Adrenal gland (tissue), 12 donors: ENCODE results near the gene TFEB. TPM values are rescaled to one million over a fixed set of nuclear protein-coding genes. Genes with fewer than 3 reads are reported as not detected.
"Not testable (repeated sequence)": the region's sequence is repeated elsewhere in the genome, so short reads cannot be mapped to it uniquely, and the experiment has no call there.

Experiments used
- DNase-seq, 7 donors: peaks; one replicate each; pipeline ENCODE4 v3.0.0-alpha.2; 2019 to 2020
- H3K27ac ChIP-seq, 5 donors: fragments of 200-600 bp; sonication (generic) in 4 of 5; 1 replicate in 3 of 5; 2 replicates in 2 of 5; pipeline versions ENCODE4 v1.5.1 to v1.8.0; 2016 to 2020; ENCODE audit warnings: mild to moderate bottlenecking in 1 of 5
- H3K27me3 ChIP-seq: fragments of 200-600 bp; 2 replicates; pipeline ENCODE4 v1.8.0; 2021
- H3K36me3 ChIP-seq, 2 donors: fragments of 200-600 bp; replicated peaks in 1 of 2; 1 replicate in 1 of 2; 2 replicates in 1 of 2; pipeline versions ENCODE4 v1.5.1 to v1.8.0; 2018 to 2022
- H3K4me1 ChIP-seq, 2 donors: fragments of 200-600 bp; replicated peaks in 1 of 2; 1 replicate in 1 of 2; 2 replicates in 1 of 2; pipeline versions ENCODE4 v1.5.1 to v1.8.0; 2018 to 2021
- H3K4me3 ChIP-seq, 4 donors: fragments of 200-600 bp; sonication (generic) in 3 of 4; one replicate each; pipeline ENCODE4 v1.5.1; 2016 to 2018
- H3K9me3 ChIP-seq, 3 donors: fragments of 200-600 bp; sonication (generic) in 1 of 3; replicated peaks in 1 of 3; 1 replicate in 2 of 3; 2 replicates in 1 of 3; pipeline versions ENCODE4 v1.5.1 to v1.8.0; 2016 to 2021
- POLR2A ChIP-seq, 2 donors: fragments of 450-650 bp; IDR thresholded peaks; one replicate each; pipeline ENCODE4 v1.6.1; 2017; ENCODE audit warnings: antibody characterized with exemption in 2 of 2, mild to moderate bottlenecking in 2 of 2, moderate library complexity in 1 of 2
- WGBS, 4 donors: extraction: QIAGEN DNeasy Blood & Tissue Kit in 2 of 4; methylation state at CpG; one replicate each; pipeline versions ENCODE4 v1.1.5 to v1.1.7; 2013 to 2017; 5-methylcytosine and 5-hydroxymethylcytosine counted together
- intact Hi-C, 2 donors: fragments of 100-400 bp; cut with DNase I; formaldehyde crosslinking; loops; one replicate each; pipeline versions ENCODE4 v1.14.1 to v1.15.0; 2022 to 2023
- polyA plus RNA-seq, 3 donors: library from polyadenylated mRNA; stranded (reverse); fragments of 200-250 nt in 2 of 3; fragments of 350-450 nt in 1 of 3; fragmentation: Illumina TruSeq in 1 of 3; extraction: RNeasy Lipid Tissue Mini Kit (QIAGEN cat#74804) in 1 of 3; gene quantifications; one replicate each; pipeline ENCODE4 v1.2.3, GENCODE V29; 2013 to 2014
- total RNA-seq, 9 donors: library from RNA; depleted of rRNA in 4 of 9; stranded (reverse); fragments of >200 nt in 4 of 9; fragments of 120-200 nt in 1 of 9; fragmentation: NEBNext Ultra II Directional in 1 of 9; extraction: Animal tissue kit (Norgen Biotek cat#: 25700) in 1 of 9; gene quantifications; one replicate each; pipeline versions ENCODE4 v1.1.0 to v1.2.4, GENCODE V29; 2013 to 2023
- TF ChIP-seq, protein P1 (sequence below), 6 experiments: fragments of 450-650 bp in 4 of 6; fragments of 200-600 bp in 2 of 6; sonication (generic) in 1 of 6; IDR thresholded peaks; 1 replicate in 5 of 6; 2 replicates in 1 of 6; pipeline versions ENCODE4 v1.5.1 to v1.8.0; 2016 to 2021; ENCODE audit warnings: antibody characterized with exemption in 6 of 6, mild to moderate bottlenecking in 2 of 6, moderate library complexity in 1 of 6
- donor health status: healthy with polysubstance abuse.
- donor health status: Bipolar disorder and iron deficiency.
- donor health status: DM: yes; HTN: yes; CAD: no.
- donor health status: DM: no; HTN: no; CAD: no.
- donor health status: DM: no; HTN: no; CAD: no.
- donor health status: DM: yes; HTN: yes; CAD: no.

The TFEB gene
- total and polyA plus RNA-seq, 12 donors: 2.1 to 47.2 (median 20.2) TPM

DNA sequence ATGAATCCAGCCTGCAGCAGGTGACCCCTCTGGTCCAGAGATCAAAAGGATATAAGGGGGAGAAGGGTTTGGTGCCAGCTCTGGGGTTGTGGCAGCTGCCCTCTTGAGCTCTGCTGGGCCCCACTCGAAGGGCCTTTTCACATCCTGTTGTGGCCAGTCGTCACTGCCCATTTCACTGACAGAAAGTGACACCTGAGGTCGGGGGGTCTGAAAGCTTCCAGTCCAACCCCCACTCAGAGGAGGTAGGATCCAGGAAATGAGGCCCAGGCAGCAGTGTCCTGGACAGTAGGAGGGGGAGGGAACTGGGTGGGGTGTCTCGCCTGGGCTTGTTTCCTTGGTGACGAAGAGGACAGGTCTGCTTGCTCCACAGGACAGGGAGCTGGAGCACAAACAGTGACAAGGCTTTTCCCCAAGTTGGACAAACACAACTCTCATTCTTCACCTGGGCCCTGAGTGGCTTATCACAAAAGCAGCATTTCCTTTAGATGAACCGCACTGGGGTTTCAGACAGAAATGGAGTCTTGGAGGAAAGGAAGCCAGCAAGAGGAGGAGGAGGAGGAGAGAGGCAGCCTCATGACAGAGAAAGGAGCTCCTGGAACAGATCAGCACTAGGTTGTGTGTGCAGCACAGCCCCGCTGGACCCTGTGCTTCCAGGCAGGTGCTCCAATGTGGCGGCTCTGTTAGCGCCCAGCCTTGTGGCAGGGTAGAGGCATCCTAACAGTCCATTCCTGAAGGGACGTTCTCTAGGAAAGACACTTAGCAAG, 33.3 kb upstream of the TFEB start:
- Histone ChIP-seq H3K4me1 (peaks cover 0 to 10% of the 10 kb centered on the region in 2 donors), H3K36me3 (peaks cover 0 to 40% of the 10 kb centered on the region in 2 donors), H3K9me3 (no peaks in the 10 kb centered on the region), H3K27ac (no peak overlapping the region), H3K4me3 (no peak overlapping the region), H3K27me3 (no peaks in the 10 kb centered on the region)
- WGBS, 4 donors: 78 to 79% (median 79%) methylated on average over 8 to 10 of the region's 10 CpGs
- DNase-seq: peak in 1 of 7 donors; percentile 63
- intact Hi-C loops: no loop called here
- TF ChIP-seq, protein P1, sequence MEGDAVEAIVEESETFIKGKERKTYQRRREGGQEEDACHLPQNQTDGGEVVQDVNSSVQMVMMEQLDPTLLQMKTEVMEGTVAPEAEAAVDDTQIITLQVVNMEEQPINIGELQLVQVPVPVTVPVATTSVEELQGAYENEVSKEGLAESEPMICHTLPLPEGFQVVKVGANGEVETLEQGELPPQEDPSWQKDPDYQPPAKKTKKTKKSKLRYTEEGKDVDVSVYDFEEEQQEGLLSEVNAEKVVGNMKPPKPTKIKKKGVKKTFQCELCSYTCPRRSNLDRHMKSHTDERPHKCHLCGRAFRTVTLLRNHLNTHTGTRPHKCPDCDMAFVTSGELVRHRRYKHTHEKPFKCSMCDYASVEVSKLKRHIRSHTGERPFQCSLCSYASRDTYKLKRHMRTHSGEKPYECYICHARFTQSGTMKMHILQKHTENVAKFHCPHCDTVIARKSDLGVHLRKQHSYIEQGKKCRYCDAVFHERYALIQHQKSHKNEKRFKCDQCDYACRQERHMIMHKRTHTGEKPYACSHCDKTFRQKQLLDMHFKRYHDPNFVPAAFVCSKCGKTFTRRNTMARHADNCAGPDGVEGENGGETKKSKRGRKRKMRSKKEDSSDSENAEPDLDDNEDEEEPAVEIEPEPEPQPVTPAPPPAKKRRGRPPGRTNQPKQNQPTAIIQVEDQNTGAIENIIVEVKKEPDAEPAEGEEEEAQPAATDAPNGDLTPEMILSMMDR (IDR thresholded peaks at IDR 0.05): no peak
- TF ChIP-seq POLR2A (IDR thresholded peaks at IDR 0.05): no peak

DNA sequence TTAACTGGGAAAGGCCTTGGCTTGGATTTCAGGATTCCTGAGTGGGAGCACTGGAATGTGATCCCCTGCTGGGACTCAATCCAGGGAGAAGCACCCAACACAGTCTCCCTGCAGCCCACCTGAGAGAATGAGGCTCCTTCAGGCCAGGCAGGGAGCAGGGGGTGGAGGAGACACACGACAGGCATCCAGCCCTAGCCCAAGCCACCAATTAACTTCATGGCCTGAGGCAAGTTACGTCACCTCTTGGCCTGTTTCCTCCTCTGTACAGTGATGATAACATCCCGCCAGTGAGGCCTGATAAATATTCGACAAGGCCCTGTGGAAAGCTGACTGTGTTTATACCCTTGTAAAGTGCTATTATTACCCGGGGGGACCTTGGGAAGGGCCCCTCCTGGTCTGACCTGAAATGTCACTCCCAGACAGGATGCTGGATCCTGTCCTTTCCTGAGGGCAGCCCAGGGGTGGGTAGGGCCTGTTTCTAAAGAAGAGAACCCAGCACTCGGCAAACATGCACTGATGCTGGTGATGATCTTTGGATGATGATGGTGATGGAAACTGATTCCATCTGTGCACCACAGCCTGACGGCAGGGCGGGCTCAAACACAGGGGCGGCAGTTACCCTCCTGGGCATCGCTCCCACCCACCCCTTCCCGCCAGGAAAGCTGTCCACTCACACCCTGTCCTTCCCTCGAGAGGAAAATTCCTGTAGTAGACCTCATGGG, 31.9 kb upstream of the TFEB start:
- H3K9me3 ChIP-seq: no peaks in the 10 kb centered on the region
- H3K4me3 ChIP-seq: no peak overlapping the region
- DNase-seq: peak; percentile 81 to 96 (median 87)
- H3K27ac ChIP-seq: peak overlapping the region in 4 of 5 donors; percentile 43 to 82 (median 63)
- 36 to 56% (median 43%) methylated on average over 8 to 12 of the region's 12 CpGs for WGBS, 4 donors
- intact Hi-C loops: no loop called here
- H3K4me1 ChIP-seq: peaks cover 0 to 10% of the 10 kb centered on the region in 2 donors
- no peaks in the 10 kb centered on the region for H3K27me3 ChIP-seq
- TF ChIP-seq, protein P1 (IDR thresholded peaks at IDR 0.05): no peak
- TF ChIP-seq POLR2A (IDR thresholded peaks at IDR 0.05): no peak
- peaks cover 0 to 31% of the 10 kb centered on the region in 2 donors for H3K36me3 ChIP-seq

DNA sequence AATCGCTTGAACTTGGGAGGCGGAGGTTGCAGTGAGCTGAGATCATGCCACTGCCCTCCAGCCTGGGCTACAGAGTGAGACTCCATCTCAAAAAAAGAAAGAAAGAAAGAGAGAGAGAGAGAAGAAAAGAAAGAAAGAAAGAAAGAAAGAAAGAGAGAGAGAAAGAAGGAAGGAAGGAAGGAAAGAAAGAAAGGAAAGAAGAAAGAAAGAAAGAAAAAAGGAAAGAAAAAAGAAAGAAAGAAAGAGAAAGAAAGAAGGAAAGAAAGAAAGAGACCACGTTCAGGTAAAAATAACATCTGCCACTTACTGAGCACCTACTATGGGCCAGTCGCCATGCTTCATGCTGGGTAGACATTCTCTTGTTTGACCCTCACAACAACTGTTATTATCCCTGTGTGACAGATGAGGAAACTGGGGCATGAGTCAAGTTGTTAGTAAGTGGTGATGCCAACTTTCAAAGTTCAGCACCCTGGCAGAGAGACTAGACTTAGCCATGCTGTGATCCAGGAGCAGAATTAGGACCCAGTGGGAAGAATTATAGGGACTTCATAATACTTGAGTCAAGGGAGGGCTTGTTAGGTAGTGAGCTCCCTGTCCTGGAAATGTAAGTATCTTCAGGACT, 30.7 kb upstream of the TFEB start:
- WGBS, 4 donors: 78 to 96% (median 88%) methylated on average over 4 of the region's 4 CpGs
- Histone ChIP-seq H3K36me3 (peaks cover 0 to 20% of the 10 kb centered on the region in 2 donors), H3K27ac (peak overlapping the region in 1 of 5 donors; percentile 82)
- DNase-seq, H3K4me1 ChIP-seq, H3K27me3 ChIP-seq, intact Hi-C loops, H3K9me3 ChIP-seq, H3K4me3 ChIP-seq: not testable (repeated sequence)

GRCh38 chr6:41763470-41763869, 28.1 kb upstream of the TFEB start:
- intact Hi-C loops: no loop called here
- no peak for DNase-seq
- H3K36me3 ChIP-seq: no peaks in the 10 kb centered on the region
- H3K27ac ChIP-seq: no peak overlapping the region
- H3K4me3 ChIP-seq: no peak overlapping the region
- H3K4me1 ChIP-seq: peaks cover 0 to 10% of the 10 kb centered on the region in 2 donors
- no peaks in the 10 kb centered on the region for H3K9me3 ChIP-seq
- 0 to 30% (median 18%) methylated on average over 1 to 2 of the region's 2 CpGs for WGBS, 4 donors
- no peaks in the 10 kb centered on the region for H3K27me3 ChIP-seq
- TF ChIP-seq, protein P1 (IDR thresholded peaks at IDR 0.05): no peak
- TF ChIP-seq POLR2A (IDR thresholded peaks at IDR 0.05): no peak
